Suprapubic skin (tissue), 4 donors: ENCODE results near the gene CYTH1.

Source experiments
- POLR2A ChIP-seq, 2 donors: fragments of 450-650 bp; IDR thresholded peaks; one replicate each; pipeline ENCODE4 v1.6.1; 2017; ENCODE audit warnings: antibody characterized with exemption in 2 of 2, mild to moderate bottlenecking in 2 of 2, moderate library complexity in 2 of 2
- POLR2AphosphoS5 ChIP-seq, 3 donors: sonication (generic); formaldehyde crosslinking; IDR thresholded peaks; one replicate each; pipeline ENCODE4 v1.6.1; 2017; ENCODE audit warnings: antibody characterized with exemption in 3 of 3
- TF ChIP-seq, protein P1 (sequence below), 2 donors: fragments of 200-600 bp in 1 of 2; fragments of 450-650 bp in 1 of 2; sonication (generic) in 1 of 2; IDR thresholded peaks; one replicate each; pipeline ENCODE4 v1.5.1; 2016 to 2019; ENCODE audit warnings: antibody characterized with exemption in 2 of 2, mild to moderate bottlenecking in 1 of 2, moderate library complexity in 1 of 2

DNA sequence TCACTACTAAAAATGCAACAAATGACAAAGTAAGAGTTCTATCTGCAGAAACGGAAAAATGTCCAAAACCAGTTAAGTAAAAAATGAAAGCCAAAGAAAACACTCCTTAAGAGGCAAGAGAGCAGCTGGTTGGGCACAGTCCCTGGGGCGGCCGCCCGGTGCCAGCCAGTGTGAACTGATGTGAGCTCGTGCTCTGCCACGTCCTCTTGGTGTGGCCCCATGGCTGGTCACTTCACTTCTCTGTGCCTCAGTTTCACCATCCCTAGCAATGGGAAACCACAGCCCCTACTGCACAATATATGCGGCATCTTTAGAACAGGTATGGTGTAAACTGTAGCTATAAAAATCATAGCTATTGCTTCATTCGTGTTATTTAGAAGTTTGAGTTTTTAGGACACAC is 37.3 kb upstream of the CYTH1 start:
- TF ChIP-seq, protein P1, sequence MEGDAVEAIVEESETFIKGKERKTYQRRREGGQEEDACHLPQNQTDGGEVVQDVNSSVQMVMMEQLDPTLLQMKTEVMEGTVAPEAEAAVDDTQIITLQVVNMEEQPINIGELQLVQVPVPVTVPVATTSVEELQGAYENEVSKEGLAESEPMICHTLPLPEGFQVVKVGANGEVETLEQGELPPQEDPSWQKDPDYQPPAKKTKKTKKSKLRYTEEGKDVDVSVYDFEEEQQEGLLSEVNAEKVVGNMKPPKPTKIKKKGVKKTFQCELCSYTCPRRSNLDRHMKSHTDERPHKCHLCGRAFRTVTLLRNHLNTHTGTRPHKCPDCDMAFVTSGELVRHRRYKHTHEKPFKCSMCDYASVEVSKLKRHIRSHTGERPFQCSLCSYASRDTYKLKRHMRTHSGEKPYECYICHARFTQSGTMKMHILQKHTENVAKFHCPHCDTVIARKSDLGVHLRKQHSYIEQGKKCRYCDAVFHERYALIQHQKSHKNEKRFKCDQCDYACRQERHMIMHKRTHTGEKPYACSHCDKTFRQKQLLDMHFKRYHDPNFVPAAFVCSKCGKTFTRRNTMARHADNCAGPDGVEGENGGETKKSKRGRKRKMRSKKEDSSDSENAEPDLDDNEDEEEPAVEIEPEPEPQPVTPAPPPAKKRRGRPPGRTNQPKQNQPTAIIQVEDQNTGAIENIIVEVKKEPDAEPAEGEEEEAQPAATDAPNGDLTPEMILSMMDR (IDR thresholded peaks at IDR 0.05) = no peak
- TF ChIP-seq POLR2A (IDR thresholded peaks at IDR 0.05) (no peak), POLR2AphosphoS5 (IDR thresholded peaks at IDR 0.05) (no peak)
